Measurements from ENCODE around the gene GYS1.

Gene GYS1

DNA sequence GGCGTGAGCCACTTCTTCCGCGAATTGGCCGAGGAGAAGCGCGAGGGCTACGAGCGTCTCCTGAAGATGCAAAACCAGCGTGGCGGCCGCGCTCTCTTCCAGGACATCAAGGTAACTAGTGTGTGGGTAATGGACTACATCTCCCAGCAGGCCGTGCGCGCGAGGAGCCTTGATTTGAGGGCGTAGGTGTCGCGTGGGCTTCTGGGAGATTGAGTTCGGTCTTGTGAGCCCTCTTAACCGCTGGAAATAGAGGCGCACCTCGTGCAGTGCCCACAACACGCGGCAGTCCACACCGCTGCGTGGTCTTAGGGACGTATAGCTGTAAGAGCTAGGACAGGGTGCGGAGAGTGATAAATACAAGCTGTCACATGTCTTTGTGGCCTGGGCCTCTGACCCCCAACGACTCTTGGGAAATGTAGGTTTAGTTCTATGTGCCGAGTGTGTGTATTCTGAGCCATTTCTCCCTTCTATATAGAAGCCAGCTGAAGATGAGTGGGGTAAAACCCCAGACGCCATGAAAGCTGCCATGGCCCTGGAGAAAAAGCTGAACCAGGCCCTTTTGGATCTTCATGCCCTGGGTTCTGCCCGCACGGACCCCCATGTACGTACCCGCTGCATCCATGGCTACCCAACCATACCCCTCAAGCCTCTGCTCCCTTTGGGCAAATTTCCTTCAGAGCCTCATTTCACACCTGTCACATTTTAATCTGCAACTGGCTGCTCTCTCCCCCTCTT, 27.1 kb downstream of the GYS1 start:
- H3K9me2 ChIP-seq (ENCODE audit: low read depth, low read length), result no peaks in the 10 kb centered on the region
- H2AFZ ChIP-seq (ENCODE audit: low read length), result no peak overlapping the region
- H3K4me1 ChIP-seq (ENCODE audit: insufficient read depth, low read length, severe bottlenecking), result peaks cover 58% of the 10 kb centered on the region
- 0 out of 2 replicates have a peak, but pooled peaks cover 4% of the 10 kb centered on the region for H3K79me2 ChIP-seq (ENCODE audit: insufficient read depth, low read length)
- peaks cover 5% of the 10 kb centered on the region; the same call in 1 of the 2 replicates for H3F3A ChIP-seq (ENCODE audit: insufficient read depth, low read length)
- no peaks in the 10 kb centered on the region for H3K9me3 ChIP-seq (ENCODE audit: low read length)
- no peaks in the 10 kb centered on the region for H4K20me1 ChIP-seq (ENCODE audit: insufficient read depth, low read length)
- TF ChIP-seq EZH2 (IDR thresholded peaks at IDR 0.05; ENCODE audit: borderline replicate concordance, low read length), result no peak
- H3K4me2 ChIP-seq (ENCODE audit: low read length), result peak overlapping the region; percentile 98
- peak overlapping the region; percentile 78 for H3K9ac ChIP-seq (ENCODE audit: low read length)
- peaks cover 47% of the 10 kb centered on the region for H3K36me3 ChIP-seq (ENCODE audit: insufficient read depth, low read length)
- peak overlapping the region; percentile 67 for H3K4me3 ChIP-seq (ENCODE audit: low read depth, low read length, poor library complexity, severe bottlenecking)
- peak overlapping the region; percentile 72 for H3K27ac ChIP-seq (ENCODE audit: low read depth, low read length, poor library complexity, severe bottlenecking)
- no peaks in the 10 kb centered on the region for H3K27me3 ChIP-seq (ENCODE audit: insufficient read depth, low read length)

DNA sequence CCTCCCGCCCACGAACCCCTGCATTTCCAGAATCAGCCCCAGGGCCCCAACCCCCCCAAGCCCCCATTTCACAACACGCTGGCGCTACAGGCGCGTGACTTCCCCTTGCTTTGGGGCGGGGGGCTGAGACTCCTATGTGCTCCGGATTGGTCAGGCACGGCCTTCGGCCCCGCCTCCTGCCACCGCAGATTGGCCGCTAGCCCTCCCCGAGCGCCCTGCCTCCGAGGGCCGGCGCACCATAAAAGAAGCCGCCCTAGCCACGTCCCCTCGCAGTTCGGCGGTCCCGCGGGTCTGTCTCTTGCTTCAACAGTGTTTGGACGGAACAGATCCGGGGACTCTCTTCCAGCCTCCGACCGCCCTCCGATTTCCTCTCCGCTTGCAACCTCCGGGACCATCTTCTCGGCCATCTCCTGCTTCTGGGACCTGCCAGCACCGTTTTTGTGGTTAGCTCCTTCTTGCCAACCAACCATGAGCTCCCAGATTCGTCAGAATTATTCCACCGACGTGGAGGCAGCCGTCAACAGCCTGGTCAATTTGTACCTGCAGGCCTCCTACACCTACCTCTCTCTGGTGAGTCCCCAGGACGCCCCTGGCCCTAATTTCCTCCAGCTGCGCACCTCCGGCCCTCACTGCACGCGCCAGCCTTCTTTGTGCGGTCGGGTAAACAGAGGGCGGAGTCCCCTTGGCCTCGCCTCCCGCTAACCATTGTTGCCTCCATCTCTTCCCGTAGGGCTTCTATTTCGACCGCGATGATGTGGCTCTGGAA, 27.9 kb downstream of the GYS1 start, which contains the start of gene FTL:
TSS of gene FTL (plus strand) at position 270 of the 766 bp plus-strand sequence. CDS start at position 469, 199 bp downstream.
- peaks cover 56% of the 10 kb centered on the region for H3K4me1 ChIP-seq (ENCODE audit: insufficient read depth, low read length, severe bottlenecking)
- peaks cover 45% of the 10 kb centered on the region for H3K36me3 ChIP-seq (ENCODE audit: insufficient read depth, low read length)
- peak within 1 kb of the TSS; percentile 67 for H3K4me3 ChIP-seq (ENCODE audit: low read depth, low read length, poor library complexity, severe bottlenecking)
- H3K79me2 ChIP-seq (ENCODE audit: insufficient read depth, low read length), result 0 out of 2 replicates have a peak, but pooled peaks cover 4% of the 10 kb centered on the region
- TF ChIP-seq CTCF (IDR thresholded peaks at IDR 0.05; ENCODE audit: low read length), result no peak
- TF ChIP-seq EZH2 (IDR thresholded peaks at IDR 0.05; ENCODE audit: borderline replicate concordance, low read length), result no peak
- H2AFZ ChIP-seq (ENCODE audit: low read length), result no peak within 1 kb of the TSS
- peaks cover 5% of the 10 kb centered on the region; the same call in 1 of the 2 replicates for H3F3A ChIP-seq (ENCODE audit: insufficient read depth, low read length)
- H3K27ac ChIP-seq (ENCODE audit: low read depth, low read length, poor library complexity, severe bottlenecking), result peak within 1 kb of the TSS; percentile 87
- no peaks in the 10 kb centered on the region for H3K27me3 ChIP-seq (ENCODE audit: insufficient read depth, low read length)
- no peaks in the 10 kb centered on the region for H3K9me3 ChIP-seq (ENCODE audit: low read length)
- peak within 1 kb of the TSS; percentile 85 for H3K9ac ChIP-seq (ENCODE audit: low read length)
- H4K20me1 ChIP-seq (ENCODE audit: insufficient read depth, low read length), result no peaks in the 10 kb centered on the region
- peak within 1 kb of the TSS; percentile 98 for H3K4me2 ChIP-seq (ENCODE audit: low read length)
- H3K9me2 ChIP-seq (ENCODE audit: low read depth, low read length), result no peaks in the 10 kb centered on the region

DNA sequence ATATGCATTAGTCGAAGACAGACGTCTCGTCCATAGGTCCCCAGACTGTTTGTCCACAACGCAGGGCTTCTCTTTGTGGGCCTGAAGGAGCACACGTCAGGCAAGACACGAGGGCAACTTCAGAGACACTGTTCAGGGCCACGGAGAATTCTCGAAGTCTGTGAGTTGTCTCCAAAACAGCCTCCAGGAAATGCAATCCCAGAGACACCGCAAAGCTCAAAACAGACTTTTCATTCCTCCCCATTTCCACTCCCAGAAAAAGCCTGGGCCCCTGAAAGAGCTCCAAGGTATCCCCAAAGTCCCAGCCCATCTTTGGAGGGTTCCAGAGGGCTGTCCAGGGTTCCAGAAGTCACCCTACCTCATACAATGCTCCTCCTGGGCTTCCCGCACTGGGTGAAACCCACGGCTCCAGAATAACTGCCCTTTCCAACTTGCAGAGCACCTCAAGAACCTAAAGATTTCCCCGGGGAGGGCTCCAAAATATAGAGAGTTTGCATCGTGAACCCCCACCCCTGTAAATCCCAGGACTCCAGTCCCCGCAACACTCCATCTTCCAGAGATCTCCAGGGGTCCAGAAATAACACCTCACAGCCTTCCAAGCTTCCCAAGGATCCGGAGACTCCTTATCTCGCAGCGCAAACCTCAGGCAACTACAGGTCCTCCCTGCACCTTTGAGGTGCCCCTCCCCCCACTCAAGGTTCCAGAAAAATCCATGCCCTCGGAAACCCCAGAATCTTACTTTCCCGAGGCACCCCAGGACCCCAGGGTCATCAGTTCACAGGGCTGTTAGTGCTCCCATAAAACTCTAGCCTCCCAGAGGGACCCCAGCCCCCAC, 28.7 kb downstream of the GYS1 start:
- no peaks in the 10 kb centered on the region for H3K9me2 ChIP-seq (ENCODE audit: low read depth, low read length)
- peak overlapping the region; percentile 87 for H3K27ac ChIP-seq (ENCODE audit: low read depth, low read length, poor library complexity, severe bottlenecking)
- H3K4me3 ChIP-seq (ENCODE audit: low read depth, low read length, poor library complexity, severe bottlenecking), result peak overlapping the region; percentile 57
- no peaks in the 10 kb centered on the region for H4K20me1 ChIP-seq (ENCODE audit: insufficient read depth, low read length)
- peak overlapping the region; percentile 85 for H3K9ac ChIP-seq (ENCODE audit: low read length)
- H3F3A ChIP-seq (ENCODE audit: insufficient read depth, low read length), result peaks cover 5% of the 10 kb centered on the region; the same call in 1 of the 2 replicates
- H3K27me3 ChIP-seq (ENCODE audit: insufficient read depth, low read length), result no peaks in the 10 kb centered on the region
- H3K4me1 ChIP-seq (ENCODE audit: insufficient read depth, low read length, severe bottlenecking), result peaks cover 52% of the 10 kb centered on the region
- no peaks in the 10 kb centered on the region for H3K9me3 ChIP-seq (ENCODE audit: low read length)
- no peak overlapping the region for H2AFZ ChIP-seq (ENCODE audit: low read length)
- H3K36me3 ChIP-seq (ENCODE audit: insufficient read depth, low read length), result peaks cover 38% of the 10 kb centered on the region
- TF ChIP-seq EZH2 (IDR thresholded peaks at IDR 0.05; ENCODE audit: borderline replicate concordance, low read length) (no peak), CTCF (IDR thresholded peaks at IDR 0.05; ENCODE audit: low read length) (no peak)
- H3K4me2 ChIP-seq (ENCODE audit: low read length), result peak overlapping the region; percentile 94
- H3K79me2 ChIP-seq (ENCODE audit: insufficient read depth, low read length), result 0 out of 2 replicates have a peak, but pooled peaks cover 4% of the 10 kb centered on the region
